ENCODE results near the gene CASP1. TPM values are rescaled to one million over a fixed set of nuclear protein-coding genes. Genes with fewer than 3 reads are reported as not detected.
"Not testable (repeated sequence)": the region's sequence is repeated elsewhere in the genome, so short reads cannot be mapped to it uniquely, and the experiment has no call there.

The CASP1 gene
- total RNA-seq, 2 donors from 2014 or later = 3.5 to 20.1 TPM

DNA sequence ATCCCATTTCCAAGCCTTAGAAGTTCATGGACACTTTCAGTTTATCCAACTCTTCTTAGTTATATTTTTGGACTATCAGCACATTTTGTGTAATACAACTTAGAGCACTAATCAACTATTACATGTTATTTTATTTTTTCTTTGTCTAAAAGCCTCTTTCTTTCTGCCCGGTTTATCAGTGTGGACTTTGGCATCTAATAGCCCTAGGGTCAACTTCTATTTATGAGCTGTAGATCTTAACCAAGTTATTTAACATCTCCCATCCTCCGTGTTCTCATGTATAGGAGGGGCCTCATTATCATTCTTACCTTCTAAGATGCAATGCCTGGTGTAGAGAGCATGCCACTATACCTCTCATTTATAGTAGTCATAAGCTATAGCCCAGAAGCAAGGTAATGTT, 5.8 kb upstream of the CASP1 start:
- no peak for DNase-seq (ENCODE audit: low spot score)
- no peak for TF ChIP-seq POLR2AphosphoS5 (IDR thresholded peaks at IDR 0.05)
- TF ChIP-seq, protein P1, sequence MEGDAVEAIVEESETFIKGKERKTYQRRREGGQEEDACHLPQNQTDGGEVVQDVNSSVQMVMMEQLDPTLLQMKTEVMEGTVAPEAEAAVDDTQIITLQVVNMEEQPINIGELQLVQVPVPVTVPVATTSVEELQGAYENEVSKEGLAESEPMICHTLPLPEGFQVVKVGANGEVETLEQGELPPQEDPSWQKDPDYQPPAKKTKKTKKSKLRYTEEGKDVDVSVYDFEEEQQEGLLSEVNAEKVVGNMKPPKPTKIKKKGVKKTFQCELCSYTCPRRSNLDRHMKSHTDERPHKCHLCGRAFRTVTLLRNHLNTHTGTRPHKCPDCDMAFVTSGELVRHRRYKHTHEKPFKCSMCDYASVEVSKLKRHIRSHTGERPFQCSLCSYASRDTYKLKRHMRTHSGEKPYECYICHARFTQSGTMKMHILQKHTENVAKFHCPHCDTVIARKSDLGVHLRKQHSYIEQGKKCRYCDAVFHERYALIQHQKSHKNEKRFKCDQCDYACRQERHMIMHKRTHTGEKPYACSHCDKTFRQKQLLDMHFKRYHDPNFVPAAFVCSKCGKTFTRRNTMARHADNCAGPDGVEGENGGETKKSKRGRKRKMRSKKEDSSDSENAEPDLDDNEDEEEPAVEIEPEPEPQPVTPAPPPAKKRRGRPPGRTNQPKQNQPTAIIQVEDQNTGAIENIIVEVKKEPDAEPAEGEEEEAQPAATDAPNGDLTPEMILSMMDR (IDR thresholded peaks at IDR 0.05) = no peak
- no peak for TF ChIP-seq POLR2A (IDR thresholded peaks at IDR 0.05)
- Histone ChIP-seq H3K27me3 (replicated peaks; ENCODE audit: insufficient read depth) (no peaks in the 10 kb centered on the region), H3K36me3 (no peaks in the 10 kb centered on the region), H3K4me1 (replicated peaks) (no peaks in the 10 kb centered on the region), H3K9me3 (no peaks in the 10 kb centered on the region), H3K27ac (no peak overlapping the region), H3K4me3 (no peak overlapping the region)
- intact Hi-C loops (cut with DNase I) = no loop called here
- WGBS = 67% methylated on average over 2 of the region's 2 CpGs

DNA sequence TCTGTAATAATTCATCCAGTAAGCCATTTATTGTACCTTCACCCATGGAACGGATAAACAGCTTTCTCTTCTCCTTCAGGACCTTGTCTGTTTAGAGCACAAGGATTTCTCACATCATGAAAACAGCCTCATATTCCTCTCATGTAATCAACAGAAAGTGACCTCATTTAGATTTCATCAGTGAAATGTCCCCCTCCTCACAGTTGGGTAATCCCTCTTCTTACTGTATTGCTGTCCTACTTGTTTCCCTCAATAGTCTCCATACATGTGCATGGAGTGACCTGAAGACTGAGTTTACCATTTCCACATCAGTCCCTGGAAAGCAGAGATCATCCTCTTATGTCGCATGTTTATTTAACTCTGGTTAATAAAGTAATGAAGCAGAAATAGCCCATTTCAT, 556 bp downstream of the CASP1 start:
- H3K4me3 ChIP-seq = peak overlapping the region; percentile 12 to 22
- H3K36me3 ChIP-seq; intact Hi-C loops (cut with DNase I); H3K4me1 ChIP-seq (replicated peaks); H3K27me3 ChIP-seq (replicated peaks; ENCODE audit: insufficient read depth); H3K9me3 ChIP-seq; DNase-seq (ENCODE audit: low spot score): not testable (repeated sequence)
- 60% methylated on average over 2 of the region's 2 CpGs for WGBS
- peak overlapping the region; percentile 37 to 64 for H3K27ac ChIP-seq

DNA sequence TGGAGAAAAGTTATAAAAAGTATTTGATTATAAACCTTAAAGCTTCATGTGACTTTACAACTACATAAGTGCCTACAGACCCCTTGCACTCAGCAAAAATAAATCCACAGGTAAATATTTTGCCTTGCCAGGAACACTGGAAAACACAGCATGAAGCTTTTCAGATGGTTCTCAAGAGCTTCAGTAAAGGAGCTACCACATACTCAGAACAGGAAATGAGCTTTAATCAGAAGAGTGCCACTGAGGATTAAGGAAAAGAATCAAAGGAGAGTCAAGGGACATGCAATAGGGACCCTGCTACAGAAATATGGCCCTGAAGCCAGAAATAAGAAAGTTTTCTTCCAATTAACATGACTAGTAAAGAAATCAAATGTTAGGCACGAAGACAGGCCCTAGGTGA, 1.2 kb downstream of the CASP1 start:
- Histone ChIP-seq H3K27ac (no peak overlapping the region), H3K27me3 (replicated peaks; ENCODE audit: insufficient read depth) (no peaks in the 10 kb centered on the region), H3K36me3 (no peaks in the 10 kb centered on the region), H3K4me1 (replicated peaks) (no peaks in the 10 kb centered on the region), H3K4me3 (no peak overlapping the region), H3K9me3 (no peaks in the 10 kb centered on the region)
- WGBS = 85% methylated on average over 1 of the region's 1 CpG
- intact Hi-C loops (cut with DNase I) = no loop called here
- TF ChIP-seq, protein P1 (IDR thresholded peaks at IDR 0.05) = no peak
- TF ChIP-seq POLR2AphosphoS5 (IDR thresholded peaks at IDR 0.05) = no peak
- TF ChIP-seq POLR2A (IDR thresholded peaks at IDR 0.05) = no peak
- no peak for DNase-seq (ENCODE audit: low spot score)

DNA sequence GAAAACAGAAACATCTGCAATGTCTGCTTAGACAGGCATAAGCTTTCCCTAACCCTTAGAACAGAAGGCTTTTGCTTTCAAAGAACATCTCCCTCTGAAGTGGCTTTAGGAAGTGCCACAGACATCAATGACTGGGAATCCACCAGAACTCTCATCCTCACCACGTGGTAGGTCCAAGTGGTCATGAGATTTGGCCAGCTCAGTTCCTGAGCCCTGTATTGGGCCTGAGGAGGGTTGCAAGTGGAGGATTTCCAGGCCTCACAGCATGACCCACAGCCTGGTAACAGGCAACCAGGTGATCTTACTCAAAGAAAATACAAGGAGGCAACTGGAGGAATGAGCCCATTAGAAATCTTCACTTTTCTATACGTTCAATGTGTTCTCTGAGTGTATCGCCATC, 1.6 kb downstream of the CASP1 start:
- DNase-seq (ENCODE audit: low spot score) = no peak
- H3K4me3 ChIP-seq = no peak overlapping the region
- no peaks in the 10 kb centered on the region for H3K36me3 ChIP-seq
- TF ChIP-seq POLR2AphosphoS5 (IDR thresholded peaks at IDR 0.05) (no peak), POLR2A (IDR thresholded peaks at IDR 0.05) (no peak)
- TF ChIP-seq, protein P1 (IDR thresholded peaks at IDR 0.05) = no peak
- H3K4me1 ChIP-seq (replicated peaks) = no peaks in the 10 kb centered on the region
- H3K9me3 ChIP-seq = no peaks in the 10 kb centered on the region
- no peaks in the 10 kb centered on the region for H3K27me3 ChIP-seq (replicated peaks; ENCODE audit: insufficient read depth)
- 84% methylated on average over 3 of the region's 3 CpGs for WGBS
- no peak overlapping the region for H3K27ac ChIP-seq
- intact Hi-C loops (cut with DNase I) = no loop called here

DNA sequence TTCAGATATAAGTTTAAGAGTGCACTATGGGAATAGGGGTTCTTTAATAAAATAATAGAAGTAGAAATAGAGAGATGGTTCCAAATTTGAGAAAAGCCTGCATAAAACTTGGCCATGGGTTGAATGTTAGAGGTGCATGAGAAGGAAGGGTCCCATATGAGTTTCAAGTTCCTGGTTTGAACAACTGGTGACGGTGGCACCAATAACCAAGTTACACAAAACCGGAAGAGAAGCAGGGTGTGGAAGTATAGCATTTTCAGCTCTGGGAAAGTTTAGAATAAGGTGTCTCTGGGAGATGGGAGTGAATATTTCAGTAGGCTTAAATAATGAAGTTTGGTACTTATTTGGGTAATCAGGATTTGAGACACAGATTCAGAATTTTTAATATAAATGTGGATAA, 2.4 kb downstream of the CASP1 start:
- intact Hi-C loops (cut with DNase I) = no loop called here
- no peaks in the 10 kb centered on the region for H3K4me1 ChIP-seq (replicated peaks)
- TF ChIP-seq, protein P1 (IDR thresholded peaks at IDR 0.05) = no peak
- TF ChIP-seq POLR2A (IDR thresholded peaks at IDR 0.05) = no peak
- TF ChIP-seq POLR2AphosphoS5 (IDR thresholded peaks at IDR 0.05) = no peak
- H3K36me3 ChIP-seq = no peaks in the 10 kb centered on the region
- no peaks in the 10 kb centered on the region for H3K9me3 ChIP-seq
- WGBS = 100% methylated on average over 2 of the region's 2 CpGs
- no peak overlapping the region for H3K27ac ChIP-seq
- H3K4me3 ChIP-seq = no peak overlapping the region
- DNase-seq (ENCODE audit: low spot score) = no peak
- no peaks in the 10 kb centered on the region for H3K27me3 ChIP-seq (replicated peaks; ENCODE audit: insufficient read depth)

All from prostate gland (tissue), 2 donors.